BJ (cell line): ENCODE measurements around the gene DRD3. TPM values are rescaled to one million over a fixed set of nuclear protein-coding genes. Genes with fewer than 3 reads are reported as not detected.

Source experiments
- CTCF ChIA-PET: fragments of 350-600 bp; formaldehyde crosslinking; extraction: SDS; loops from one replicate; lab custom pipeline; 2021; ENCODE audit warnings: antibody characterized with exemption, inconsistent platforms; lab: Yijun Ruan, JAX
- POLR2A ChIA-PET: fragments of 300-600 bp; sonication (Branson Sonifier 250); formaldehyde crosslinking; extraction: SDS; loops from one replicate; lab custom pipeline; 2021; ENCODE audit warnings: antibody characterized with exemption; lab: Charles Lee
- DNase-seq: peaks from one replicate; pipeline ENCODE4 v3.0.0-alpha.2; 2011; ENCODE audit warnings: low read depth
- H3K27me3 ChIP-seq: 2 replicates; pipeline ENCODE4 v1.6.0; 2011; ENCODE audit warnings: low read length; ENCODE audit not compliant: control insufficient read depth, insufficient read depth
- H3K36me3 ChIP-seq: 2 replicates; pipeline ENCODE4 v1.5.1; 2011; ENCODE audit warnings: low read length; ENCODE audit not compliant: control insufficient read depth, insufficient read depth
- H3K4me3 ChIP-seq: 2 replicates; pipeline ENCODE4 v1.5.1; 2011; ENCODE audit warnings: low read depth, mild to moderate bottlenecking, control low read depth, low read length
- CTCF ChIP-seq: IDR thresholded peaks from 2 replicates; pipeline ENCODE4 v1.5.1; 2011; ENCODE audit warnings: low read depth, mild to moderate bottlenecking, control low read depth, inconsistent platforms, low read length, moderate library complexity; ENCODE audit not compliant: insufficient read depth
- polyA plus RNA-seq: library from polyadenylated mRNA; depleted of rRNA; stranded (reverse); fragments of >200 nt; gene quantifications from 2 replicates; pipeline ENCODE4 v1.2.3, GENCODE V29; 2011

The DRD3 gene
- polyA plus RNA-seq, 1 experiment, result not detected

DNA sequence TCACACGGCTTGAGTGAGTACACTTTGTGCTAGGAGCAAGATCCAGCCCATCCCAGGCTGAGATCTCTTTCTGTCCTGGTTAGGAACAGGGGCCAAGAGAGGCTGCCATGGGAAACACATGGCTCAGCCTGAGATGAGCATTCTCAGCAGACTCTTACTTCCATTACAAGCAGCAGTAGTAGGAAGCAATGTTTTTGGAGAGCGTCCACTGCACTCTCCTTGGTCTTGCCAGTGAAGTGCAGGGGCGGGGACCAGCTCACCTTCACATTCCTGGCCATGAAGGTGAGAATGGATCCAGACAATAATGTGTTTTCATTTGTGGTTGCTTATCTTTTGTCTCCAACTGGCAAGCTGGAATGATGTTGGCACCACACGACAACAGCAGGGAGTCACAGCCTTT, 33.8 kb upstream of the DRD3 start:
- H3K4me3 ChIP-seq, result no peak overlapping the region
- H3K27me3 ChIP-seq, result no peaks in the 10 kb centered on the region; the same call in 1 of the 2 replicates
- TF ChIP-seq CTCF, result no peak
- ChIA-PET CTCF (no interaction called here), POLR2A (interaction anchor here (0.5 kb wide), 1 partner anchor 36 kb away, joined by 3 read pairs; no protein-coding TSS in a partner anchor)
- no peaks in the 10 kb centered on the region for H3K36me3 ChIP-seq
- DNase-seq, result no peak

DNA sequence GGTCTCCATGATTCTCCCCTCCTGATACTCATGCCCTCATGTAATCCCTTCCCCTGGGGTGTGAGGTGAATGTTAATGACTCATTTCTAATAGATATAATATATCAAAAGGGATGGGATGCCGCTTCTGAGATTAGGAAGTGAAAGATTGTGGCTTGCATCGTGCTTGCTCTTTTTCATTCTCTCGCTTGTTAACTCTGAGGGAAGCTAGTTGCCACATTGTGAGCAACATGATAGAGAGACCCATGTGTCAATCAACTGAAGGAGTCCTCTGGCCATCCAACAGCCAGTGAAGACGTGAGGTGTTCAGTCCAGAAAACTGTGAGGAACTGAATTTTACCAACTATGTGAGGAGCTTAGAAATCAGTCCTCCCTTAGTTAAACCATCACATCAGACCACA, 28.9 kb upstream of the DRD3 start:
- ChIA-PET CTCF (no interaction called here), POLR2A (no interaction called here)
- no peaks in the 10 kb centered on the region; the same call in 1 of the 2 replicates for H3K27me3 ChIP-seq
- no peak overlapping the region for H3K4me3 ChIP-seq
- TF ChIP-seq CTCF, result no peak
- no peak for DNase-seq
- no peaks in the 10 kb centered on the region for H3K36me3 ChIP-seq

- DNase-seq, result no peak
- no peak overlapping the region for H3K4me3 ChIP-seq
- POLR2A ChIA-PET, result no interaction called here
- no peaks in the 10 kb centered on the region for H3K36me3 ChIP-seq
- H3K27me3 ChIP-seq, result no peaks in the 10 kb centered on the region
- CTCF ChIA-PET, result interaction anchor here (0.6 kb wide), 1 partner anchor 1327 kb away, joined by 3 read pairs; no protein-coding TSS in a partner anchor
- no peak for TF ChIP-seq CTCF
Measured at GRCh38 chr3:114206342-114206741, 27.5 kb upstream of the DRD3 start.

DNA sequence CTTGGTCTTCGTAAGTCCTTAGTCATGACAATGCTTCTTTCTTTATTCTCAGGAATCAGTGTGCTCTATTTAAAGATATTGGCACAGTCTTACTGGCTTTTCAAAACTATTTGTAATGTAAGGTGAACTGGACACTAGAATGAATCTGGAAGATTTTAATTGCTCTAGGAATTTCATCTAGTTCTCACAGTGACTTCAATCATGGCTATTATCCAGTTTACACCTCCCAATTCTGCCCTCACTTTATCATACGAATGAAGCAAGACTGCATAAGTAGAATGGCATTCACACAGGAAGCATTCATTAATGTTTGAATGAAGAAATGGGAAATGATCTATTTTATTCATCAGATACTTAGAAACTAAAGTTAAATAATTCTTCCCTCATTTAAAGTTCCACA, 26.7 kb upstream of the DRD3 start:
- Histone ChIP-seq H3K27me3 (no peaks in the 10 kb centered on the region), H3K4me3 (no peak overlapping the region), H3K36me3 (no peaks in the 10 kb centered on the region)
- ChIA-PET CTCF (no interaction called here), POLR2A (no interaction called here)
- no peak for TF ChIP-seq CTCF
- DNase-seq, result no peak

DNA sequence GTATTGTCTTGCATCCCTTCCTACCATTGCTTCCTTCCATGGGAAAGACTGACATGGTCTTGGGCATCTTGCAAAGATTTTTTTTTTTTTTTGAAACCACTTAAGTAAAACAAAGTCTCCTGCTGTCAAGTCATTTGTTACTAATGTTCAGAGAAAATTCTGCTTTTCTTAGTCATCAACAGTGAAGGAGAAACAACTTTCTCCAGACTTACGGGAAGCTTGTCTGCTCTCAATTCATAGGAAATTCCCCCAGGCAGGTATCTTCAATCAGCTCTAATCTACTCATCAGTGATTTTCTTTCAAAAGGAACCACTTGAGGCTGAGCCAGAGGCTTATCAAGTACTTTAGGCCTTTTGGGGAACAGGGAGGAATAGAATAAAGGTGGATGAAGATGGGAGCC, 15.9 kb upstream of the DRD3 start:
- POLR2A ChIA-PET, result interaction anchor here (0.6 kb wide), 1 partner anchor 280 kb away, joined by 3 read pairs; no protein-coding TSS in a partner anchor
- CTCF ChIA-PET, result no interaction called here
- Histone ChIP-seq H3K4me3 (no peak overlapping the region), H3K36me3 (no peaks in the 10 kb centered on the region), H3K27me3 (no peaks in the 10 kb centered on the region; the same call in 1 of the 2 replicates)
- DNase-seq, result no peak
- TF ChIP-seq CTCF, result no peak
